RKO (cell line): ENCODE results near the gene FFAR3.
A peak's percentile ranks its signal among the peaks of the same experiment; 100 is the strongest.
"Not testable (repeated sequence)": the region's sequence is repeated elsewhere in the genome, so short reads cannot be mapped to it uniquely, and the experiment has no call there.

Experiments used
- DNase-seq: peaks from one replicate; pipeline ENCODE4 v3.0.0-alpha.2; 2016; ENCODE audit warnings: low spot score

Gene FFAR3

GRCh38 chr19:35401416-35401815 is 43.2 kb downstream of the FFAR3 start:
- not testable (repeated sequence) for DNase-seq

GRCh38 chr19:35403116-35403760 is 45.0 kb downstream of the FFAR3 start:
- DNase-seq: no peak

GRCh38 chr19:35404879-35405622 is 46.8 kb downstream of the FFAR3 start:
- DNase-seq: peak; percentile 95

- DNase-seq: no peak
Observed at GRCh38 chr19:35407619-35408018, 49.4 kb downstream of the FFAR3 start.

- DNase-seq: no peak
Observed at GRCh38 chr19:35408284-35409171, 50.3 kb downstream of the FFAR3 start.

- DNase-seq: no peak
Observed at GRCh38 chr19:35409191-35409590, 50.9 kb downstream of the FFAR3 start.
